Progenitor cell of endocrine pancreas (in vitro differentiated cells): Measurements from ENCODE around the gene GORASP1. TPM values are rescaled to one million over a fixed set of nuclear protein-coding genes. Genes with fewer than 3 reads are reported as not detected.

Source experiments
- DNase-seq: peaks from one replicate; pipeline ENCODE4 v3.0.0; 2021; ENCODE audit warnings: low spot score; ENCODE audit not compliant: unreplicated experiment
- H3K27ac Mint-ChIP-seq: 2 replicates; pipeline ENCODE4 v1.8.0; 2021; ENCODE audit warnings: mild to moderate bottlenecking, moderate library complexity, mixed read lengths
- H3K27me3 Mint-ChIP-seq: 2 replicates; pipeline ENCODE4 v1.8.0; 2021; ENCODE audit warnings: mixed read lengths
- H3K36me3 Mint-ChIP-seq: 2 replicates; pipeline ENCODE4 v1.8.0; 2022; ENCODE audit warnings: mixed read lengths; ENCODE audit not compliant: insufficient read depth
- H3K4me1 Mint-ChIP-seq: 2 replicates; pipeline ENCODE4 v1.8.0; 2021; ENCODE audit warnings: low read depth, mixed read lengths
- H3K4me3 Mint-ChIP-seq: 2 replicates; pipeline ENCODE4 v1.8.0; 2021; ENCODE audit warnings: low read depth, mild to moderate bottlenecking, moderate library complexity, mixed read lengths
- H3K9me3 Mint-ChIP-seq: 2 replicates; pipeline ENCODE4 v1.8.0; 2021; ENCODE audit warnings: low read depth, mixed read lengths
- CTCF ChIP-seq: fragments of 200-600 bp; sonication (generic); IDR thresholded peaks from one replicate; pipeline ENCODE4 v1.5.0; 2021; ENCODE audit warnings: antibody characterized with exemption, mild to moderate bottlenecking; ENCODE audit not compliant: unreplicated experiment
- total RNA-seq: library from RNA; stranded (reverse); gene quantifications from 2 replicates; pipeline ENCODE4 v1.2.1, GENCODE V29; 2021

GORASP1 gene
- total RNA-seq, 1 donor from 2014 or later, result 72.8 TPM

- no peak for TF ChIP-seq CTCF
- DNase-seq, result no peak
- Mint-ChIP-seq H3K4me3 (no peak overlapping the region), H3K36me3 (peaks cover 26% of the 10 kb centered on the region), H3K4me1 (no peaks in the 10 kb centered on the region), H3K27ac (no peak overlapping the region), H3K9me3 (no peaks in the 10 kb centered on the region), H3K27me3 (no peaks in the 10 kb centered on the region)
These were observed 21.3 kb downstream of the GORASP1 start for GRCh38 chr3:39086144-39086543.

GRCh38 chr3:39082666-39083313 is 24.6 kb downstream of the GORASP1 start:
- Mint-ChIP-seq H3K27ac (no peak overlapping the region), H3K4me1 (no peaks in the 10 kb centered on the region), H3K9me3 (no peaks in the 10 kb centered on the region), H3K36me3 (peaks cover 26% of the 10 kb centered on the region), H3K27me3 (no peaks in the 10 kb centered on the region), H3K4me3 (no peak overlapping the region)
- DNase-seq, result no peak
- no peak for TF ChIP-seq CTCF

- Mint-ChIP-seq H3K36me3 (peaks cover 35% of the 10 kb centered on the region), H3K27ac (no peak overlapping the region)
These were observed 27.4 kb downstream of the GORASP1 start for GRCh38 chr3:39080026-39080425.

GRCh38 chr3:39079530-39079929 is 27.9 kb downstream of the GORASP1 start:
- no peak for TF ChIP-seq CTCF
- DNase-seq, result no peak
- peaks cover 37% of the 10 kb centered on the region for H3K36me3 Mint-ChIP-seq
- H3K4me3 Mint-ChIP-seq, result no peak overlapping the region
- H3K4me1 Mint-ChIP-seq, result no peaks in the 10 kb centered on the region
- no peak overlapping the region for H3K27ac Mint-ChIP-seq
- no peaks in the 10 kb centered on the region for H3K27me3 Mint-ChIP-seq
- no peaks in the 10 kb centered on the region for H3K9me3 Mint-ChIP-seq

More at GRCh38 chr3:39080026-39080425, 27.4 kb downstream of the GORASP1 start:
- no peak for DNase-seq
- Mint-ChIP-seq H3K4me3 (no peak overlapping the region), H3K27me3 (no peaks in the 10 kb centered on the region), H3K4me1 (no peaks in the 10 kb centered on the region), H3K9me3 (no peaks in the 10 kb centered on the region)
- no peak for TF ChIP-seq CTCF

DNA sequence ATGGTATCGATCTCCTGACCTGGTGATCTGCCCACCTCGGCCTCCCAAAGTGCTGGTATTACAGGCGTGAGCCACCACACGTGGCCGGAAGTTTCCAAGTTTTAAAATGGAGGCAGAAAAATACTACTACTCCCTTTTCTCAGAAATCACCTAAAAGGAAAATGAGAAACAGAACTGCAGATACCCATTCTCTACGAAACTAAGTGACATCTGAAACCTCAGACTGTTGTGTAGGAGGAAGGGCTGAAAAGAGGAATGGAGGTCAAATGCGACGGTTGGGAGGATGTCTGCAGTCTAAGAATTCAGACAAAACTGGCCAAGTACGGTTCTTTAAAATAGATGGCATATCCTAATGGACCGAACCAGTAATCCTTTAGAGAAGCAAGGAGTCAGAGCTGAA is 31.5 kb downstream of the GORASP1 start:
- TF ChIP-seq CTCF, result no peak
- H3K9me3 Mint-ChIP-seq, result no peaks in the 10 kb centered on the region
- no peak overlapping the region for H3K27ac Mint-ChIP-seq
- no peaks in the 10 kb centered on the region for H3K4me1 Mint-ChIP-seq
- no peak overlapping the region for H3K4me3 Mint-ChIP-seq
- no peak for DNase-seq
- H3K36me3 Mint-ChIP-seq, result peaks cover 27% of the 10 kb centered on the region
- H3K27me3 Mint-ChIP-seq, result no peaks in the 10 kb centered on the region
